Measurements from ENCODE around the gene CCDC60.

CCDC60 gene

GRCh38 chr12:119423285-119423684 lies 88.8 kb downstream of the CCDC60 start:
- Histone ChIP-seq H3K27ac (ENCODE audit: low read depth, low read length) (no peak overlapping the region), H3K9me3 (ENCODE audit: control insufficient read depth in 1 of 2, low read length in 2 of 2) (no peaks in the 10 kb centered on the region), H3K27me3 (ENCODE audit: control insufficient read depth in 1 of 2, insufficient read depth in 2 of 2, low read length in 2 of 2) (no peaks in the 10 kb centered on the region), H3K36me3 (ENCODE audit: control insufficient read depth in 1 of 2, insufficient read depth in 2 of 2, low read length in 2 of 2) (no peaks in the 10 kb centered on the region), H3K9ac (ENCODE audit: low read depth in 1 of 2, low read length in 2 of 2) (no peak overlapping the region), H3K4me3 (ENCODE audit: low read depth in 1 of 2, low read length in 2 of 2) (no peak overlapping the region), H3K4me1 (ENCODE audit: control insufficient read depth in 1 of 2, insufficient read depth in 2 of 2, low read length in 2 of 2) (no peaks in the 10 kb centered on the region)

GRCh38 chr12:119425623-119426022 lies 91.1 kb downstream of the CCDC60 start:
- H3K4me1 ChIP-seq (ENCODE audit: control insufficient read depth in 1 of 2, insufficient read depth in 2 of 2, low read length in 2 of 2): no peaks in the 10 kb centered on the region
- H3K27me3 ChIP-seq (ENCODE audit: control insufficient read depth in 1 of 2, insufficient read depth in 2 of 2, low read length in 2 of 2): no peaks in the 10 kb centered on the region
- H3K9ac ChIP-seq (ENCODE audit: low read depth in 1 of 2, low read length in 2 of 2): no peak overlapping the region
- no peaks in the 10 kb centered on the region for H3K36me3 ChIP-seq (ENCODE audit: control insufficient read depth in 1 of 2, insufficient read depth in 2 of 2, low read length in 2 of 2)
- H3K4me3 ChIP-seq (ENCODE audit: low read depth in 1 of 2, low read length in 2 of 2): no peak overlapping the region
- no peak overlapping the region for H3K27ac ChIP-seq (ENCODE audit: low read depth, low read length)
- H3K9me3 ChIP-seq (ENCODE audit: control insufficient read depth in 1 of 2, low read length in 2 of 2): peaks cover 0 to 1% of the 10 kb centered on the region in 2 donors

- no peaks in the 10 kb centered on the region for H3K4me1 ChIP-seq (ENCODE audit: control insufficient read depth in 1 of 2, insufficient read depth in 2 of 2, low read length in 2 of 2)
- no peak overlapping the region for H3K9ac ChIP-seq (ENCODE audit: low read depth in 1 of 2, low read length in 2 of 2)
- H3K27me3 ChIP-seq (ENCODE audit: control insufficient read depth in 1 of 2, insufficient read depth in 2 of 2, low read length in 2 of 2): no peaks in the 10 kb centered on the region
- H3K27ac ChIP-seq (ENCODE audit: low read depth, low read length): no peak overlapping the region
- H3K36me3 ChIP-seq (ENCODE audit: control insufficient read depth in 1 of 2, insufficient read depth in 2 of 2, low read length in 2 of 2): no peaks in the 10 kb centered on the region
- H3K9me3 ChIP-seq (ENCODE audit: control insufficient read depth in 1 of 2, low read length in 2 of 2): peaks cover 0 to 4% of the 10 kb centered on the region in 2 donors
- H3K4me3 ChIP-seq (ENCODE audit: low read depth in 1 of 2, low read length in 2 of 2): no peak overlapping the region
Observed at GRCh38 chr12:119431151-119431550, 96.6 kb downstream of the CCDC60 start.

- Histone ChIP-seq H3K4me1 (ENCODE audit: control insufficient read depth in 1 of 2, insufficient read depth in 2 of 2, low read length in 2 of 2) (no peaks in the 10 kb centered on the region), H3K27me3 (ENCODE audit: control insufficient read depth in 1 of 2, insufficient read depth in 2 of 2, low read length in 2 of 2) (no peaks in the 10 kb centered on the region), H3K4me3 (ENCODE audit: low read depth in 1 of 2, low read length in 2 of 2) (no peak overlapping the region), H3K36me3 (ENCODE audit: control insufficient read depth in 1 of 2, insufficient read depth in 2 of 2, low read length in 2 of 2) (no peaks in the 10 kb centered on the region), H3K27ac (ENCODE audit: low read depth, low read length) (no peak overlapping the region), H3K9me3 (ENCODE audit: control insufficient read depth in 1 of 2, low read length in 2 of 2) (peaks cover 0 to 4% of the 10 kb centered on the region in 2 donors), H3K9ac (ENCODE audit: low read depth in 1 of 2, low read length in 2 of 2) (no peak overlapping the region)
Observed at GRCh38 chr12:119432949-119433348, 98.4 kb downstream of the CCDC60 start.

- H3K27me3 ChIP-seq (ENCODE audit: control insufficient read depth in 1 of 2, insufficient read depth in 2 of 2, low read length in 2 of 2): no peaks in the 10 kb centered on the region
- H3K9me3 ChIP-seq (ENCODE audit: control insufficient read depth in 1 of 2, low read length in 2 of 2): no peaks in the 10 kb centered on the region
- no peaks in the 10 kb centered on the region for H3K4me1 ChIP-seq (ENCODE audit: control insufficient read depth in 1 of 2, insufficient read depth in 2 of 2, low read length in 2 of 2)
- no peak overlapping the region for H3K27ac ChIP-seq (ENCODE audit: low read depth, low read length)
- no peak overlapping the region for H3K4me3 ChIP-seq (ENCODE audit: low read depth in 1 of 2, low read length in 2 of 2)
- no peaks in the 10 kb centered on the region for H3K36me3 ChIP-seq (ENCODE audit: control insufficient read depth in 1 of 2, insufficient read depth in 2 of 2, low read length in 2 of 2)
- no peak overlapping the region for H3K9ac ChIP-seq (ENCODE audit: low read depth in 1 of 2, low read length in 2 of 2)
Observed at GRCh38 chr12:119440803-119441360, 106.4 kb downstream of the CCDC60 start.

- no peaks in the 10 kb centered on the region for H3K27me3 ChIP-seq (ENCODE audit: control insufficient read depth in 1 of 2, insufficient read depth in 2 of 2, low read length in 2 of 2)
- H3K9ac ChIP-seq (ENCODE audit: low read depth in 1 of 2, low read length in 2 of 2): no peak overlapping the region
Observed at GRCh38 chr12:119444462-119445044, 110.0 kb downstream of the CCDC60 start.

GRCh38 chr12:119446459-119446858 lies 111.9 kb downstream of the CCDC60 start:
- H3K4me1 ChIP-seq (ENCODE audit: control insufficient read depth in 1 of 2, insufficient read depth in 2 of 2, low read length in 2 of 2): no peaks in the 10 kb centered on the region
- H3K27me3 ChIP-seq (ENCODE audit: control insufficient read depth in 1 of 2, insufficient read depth in 2 of 2, low read length in 2 of 2): no peaks in the 10 kb centered on the region
- H3K36me3 ChIP-seq (ENCODE audit: control insufficient read depth in 1 of 2, insufficient read depth in 2 of 2, low read length in 2 of 2): no peaks in the 10 kb centered on the region
- H3K9me3 ChIP-seq (ENCODE audit: control insufficient read depth in 1 of 2, low read length in 2 of 2): no peaks in the 10 kb centered on the region
- no peak overlapping the region for H3K4me3 ChIP-seq (ENCODE audit: low read depth in 1 of 2, low read length in 2 of 2)
- H3K27ac ChIP-seq (ENCODE audit: low read depth, low read length): no peak overlapping the region
- no peak overlapping the region for H3K9ac ChIP-seq (ENCODE audit: low read depth in 1 of 2, low read length in 2 of 2)

More at GRCh38 chr12:119444462-119445044, 110.0 kb downstream of the CCDC60 start:
- Histone ChIP-seq H3K9me3 (ENCODE audit: control insufficient read depth in 1 of 2, low read length in 2 of 2) (no peaks in the 10 kb centered on the region), H3K36me3 (ENCODE audit: control insufficient read depth in 1 of 2, insufficient read depth in 2 of 2, low read length in 2 of 2) (no peaks in the 10 kb centered on the region), H3K4me3 (ENCODE audit: low read depth in 1 of 2, low read length in 2 of 2) (no peak overlapping the region), H3K27ac (ENCODE audit: low read depth, low read length) (no peak overlapping the region), H3K4me1 (ENCODE audit: control insufficient read depth in 1 of 2, insufficient read depth in 2 of 2, low read length in 2 of 2) (no peaks in the 10 kb centered on the region)

GRCh38 chr12:119447126-119447525 lies 112.6 kb downstream of the CCDC60 start:
- Histone ChIP-seq H3K4me1 (ENCODE audit: control insufficient read depth in 1 of 2, insufficient read depth in 2 of 2, low read length in 2 of 2) (no peaks in the 10 kb centered on the region), H3K27ac (ENCODE audit: low read depth, low read length) (no peak overlapping the region), H3K9ac (ENCODE audit: low read depth in 1 of 2, low read length in 2 of 2) (no peak overlapping the region), H3K9me3 (ENCODE audit: control insufficient read depth in 1 of 2, low read length in 2 of 2) (no peaks in the 10 kb centered on the region), H3K27me3 (ENCODE audit: control insufficient read depth in 1 of 2, insufficient read depth in 2 of 2, low read length in 2 of 2) (no peaks in the 10 kb centered on the region), H3K36me3 (ENCODE audit: control insufficient read depth in 1 of 2, insufficient read depth in 2 of 2, low read length in 2 of 2) (no peaks in the 10 kb centered on the region), H3K4me3 (ENCODE audit: low read depth in 1 of 2, low read length in 2 of 2) (no peak overlapping the region)

GRCh38 chr12:119447618-119448017 lies 113.1 kb downstream of the CCDC60 start:
- Histone ChIP-seq H3K27ac (ENCODE audit: low read depth, low read length) (no peak overlapping the region), H3K9ac (ENCODE audit: low read depth in 1 of 2, low read length in 2 of 2) (no peak overlapping the region), H3K4me3 (ENCODE audit: low read depth in 1 of 2, low read length in 2 of 2) (no peak overlapping the region), H3K4me1 (ENCODE audit: control insufficient read depth in 1 of 2, insufficient read depth in 2 of 2, low read length in 2 of 2) (no peaks in the 10 kb centered on the region), H3K27me3 (ENCODE audit: control insufficient read depth in 1 of 2, insufficient read depth in 2 of 2, low read length in 2 of 2) (no peaks in the 10 kb centered on the region), H3K9me3 (ENCODE audit: control insufficient read depth in 1 of 2, low read length in 2 of 2) (no peaks in the 10 kb centered on the region), H3K36me3 (ENCODE audit: control insufficient read depth in 1 of 2, insufficient read depth in 2 of 2, low read length in 2 of 2) (no peaks in the 10 kb centered on the region)

- no peak overlapping the region for H3K4me3 ChIP-seq (ENCODE audit: low read depth in 1 of 2, low read length in 2 of 2)
- no peaks in the 10 kb centered on the region for H3K36me3 ChIP-seq (ENCODE audit: control insufficient read depth in 1 of 2, insufficient read depth in 2 of 2, low read length in 2 of 2)
- H3K9ac ChIP-seq (ENCODE audit: low read depth in 1 of 2, low read length in 2 of 2): no peak overlapping the region
- H3K4me1 ChIP-seq (ENCODE audit: control insufficient read depth in 1 of 2, insufficient read depth in 2 of 2, low read length in 2 of 2): no peaks in the 10 kb centered on the region
- no peaks in the 10 kb centered on the region for H3K27me3 ChIP-seq (ENCODE audit: control insufficient read depth in 1 of 2, insufficient read depth in 2 of 2, low read length in 2 of 2)
- H3K27ac ChIP-seq (ENCODE audit: low read depth, low read length): no peak overlapping the region
- no peaks in the 10 kb centered on the region for H3K9me3 ChIP-seq (ENCODE audit: control insufficient read depth in 1 of 2, low read length in 2 of 2)
Observed at GRCh38 chr12:119448611-119449131, 114.1 kb downstream of the CCDC60 start.
